Activated CD4-positive, alpha-beta memory T cell treated with anti-CD3 and anti-CD28 coated beads for 36 hours (primary cell): ENCODE results near the gene DPH6. TPM values are rescaled to one million over a fixed set of nuclear protein-coding genes. Genes with fewer than 3 reads are reported as not detected.

ENCODE experiments used
- CTCF ChIA-PET: fragments of 350-600 bp; sonication (Branson Sonifier 250); formaldehyde crosslinking; loops from one replicate; lab custom pipeline; 2021; ENCODE audit warnings: antibody characterized with exemption, inconsistent platforms; lab: Charles Lee
- POLR2A ChIA-PET: fragments of 350-600 bp; sonication (Branson Sonifier 250); formaldehyde crosslinking; loops from one replicate; lab custom pipeline; 2021; ENCODE audit warnings: antibody characterized with exemption; lab: Charles Lee
- DNase-seq: peaks from one replicate; pipeline ENCODE4 v3.0.0-alpha.2; 2020
- H3K27ac Mint-ChIP-seq: one replicate; pipeline ENCODE4 v1.8.0; 2021; ENCODE audit warnings: mixed read lengths
- H3K27me3 Mint-ChIP-seq: one replicate; pipeline ENCODE4 v1.8.0; 2021; ENCODE audit warnings: mixed read lengths
- H3K36me3 Mint-ChIP-seq: one replicate; pipeline ENCODE4 v1.8.0; 2021; ENCODE audit warnings: mixed read lengths
- H3K4me1 Mint-ChIP-seq: one replicate; pipeline ENCODE4 v1.8.0; 2021; ENCODE audit warnings: low read depth, mixed read lengths
- H3K4me3 Mint-ChIP-seq: one replicate; pipeline ENCODE4 v1.8.0; 2021; ENCODE audit warnings: mild to moderate bottlenecking, mixed read lengths
- H3K9me3 Mint-ChIP-seq: one replicate; pipeline ENCODE4 v1.8.0; 2021; ENCODE audit warnings: mixed read lengths
- intact Hi-C: fragments of 100-400 bp; cut with micrococcal nuclease; formaldehyde crosslinking; loops from one replicate; pipeline ENCODE4 v1.15.1; 2023
- total RNA-seq, 2 experiments: library from RNA; stranded (reverse); gene quantifications; one replicate each; pipeline ENCODE4 v1.2.3, GENCODE V29; 2021

The DPH6 gene
- total RNA-seq, 2 experiments from 2014 or later = 14.3 to 15.9 TPM

DNA sequence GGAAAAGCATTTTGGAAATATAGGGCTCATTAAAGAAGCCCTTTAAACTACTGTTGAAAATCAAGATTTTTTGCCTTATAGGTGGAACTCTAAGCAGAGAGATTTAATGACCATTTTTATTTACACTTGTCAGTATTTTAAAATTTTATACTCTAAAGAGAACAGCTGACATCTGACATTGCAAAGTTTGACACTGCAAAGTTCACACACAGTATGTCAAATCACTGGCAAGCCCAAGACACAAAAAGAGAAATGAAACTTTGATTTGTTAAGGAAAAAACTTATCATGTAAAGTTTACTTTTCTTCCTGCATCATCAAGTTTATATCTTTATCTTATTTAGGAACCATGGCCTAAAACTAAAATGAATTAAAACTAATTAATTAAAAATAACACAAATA lies 40.2 kb downstream of the DPH6 start:
- CTCF ChIA-PET = no interaction called here
- no peak for DNase-seq
- intact Hi-C loops = no loop called here
- H3K4me1 Mint-ChIP-seq = no peaks in the 10 kb centered on the region
- no peak overlapping the region for H3K4me3 Mint-ChIP-seq
- no peaks in the 10 kb centered on the region for H3K36me3 Mint-ChIP-seq
- H3K27me3 Mint-ChIP-seq = no peaks in the 10 kb centered on the region
- no peaks in the 10 kb centered on the region for H3K9me3 Mint-ChIP-seq
- POLR2A ChIA-PET = no interaction called here
- no peak overlapping the region for H3K27ac Mint-ChIP-seq

DNA sequence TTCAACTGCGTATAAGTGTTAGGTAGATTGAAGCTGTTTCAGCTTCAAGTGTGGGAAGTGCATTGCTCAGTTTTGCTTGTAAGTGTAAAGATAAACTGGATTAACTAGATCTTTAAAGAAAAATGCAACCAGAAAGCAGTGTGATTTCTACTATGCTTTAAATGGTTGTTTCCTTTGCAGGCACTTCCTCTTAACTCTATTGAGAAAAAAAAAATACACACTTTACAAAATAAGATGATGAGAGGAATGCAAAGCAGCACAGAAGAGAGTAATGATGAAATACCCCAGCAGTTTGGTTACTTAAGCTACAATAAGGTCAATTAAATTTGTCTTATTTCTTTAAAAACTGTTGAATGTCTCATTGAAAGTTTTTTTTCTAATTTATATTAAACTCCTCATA lies 40.8 kb downstream of the DPH6 start:
- Mint-ChIP-seq H3K27me3 (no peaks in the 10 kb centered on the region), H3K4me3 (no peak overlapping the region), H3K36me3 (no peaks in the 10 kb centered on the region), H3K9me3 (no peaks in the 10 kb centered on the region), H3K4me1 (no peaks in the 10 kb centered on the region), H3K27ac (no peak overlapping the region)
- intact Hi-C loops = no loop called here
- ChIA-PET POLR2A (no interaction called here), CTCF (no interaction called here)
- DNase-seq = no peak

DNA sequence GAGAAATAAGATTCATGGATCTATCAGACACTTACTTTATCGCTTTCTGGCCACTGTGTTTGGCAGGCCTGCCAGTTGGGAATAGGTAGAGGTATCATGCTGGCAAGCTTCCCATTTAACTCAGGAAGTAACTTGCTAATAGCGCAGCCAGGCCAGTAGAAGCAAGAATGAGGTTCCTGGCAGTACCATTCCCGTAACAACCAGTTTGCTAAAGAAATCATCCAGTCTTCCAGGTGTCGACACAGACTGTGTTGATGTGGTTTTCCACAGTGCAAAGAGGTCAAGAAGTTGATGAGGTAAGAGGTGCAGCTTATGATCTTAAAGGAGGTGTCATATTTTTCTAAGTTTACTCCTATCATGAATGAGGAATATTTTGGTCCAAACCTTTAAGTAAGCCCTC lies 46.2 kb downstream of the DPH6 start:
- no peaks in the 10 kb centered on the region for H3K27me3 Mint-ChIP-seq
- ChIA-PET CTCF (no interaction called here), POLR2A (no interaction called here)
- no peaks in the 10 kb centered on the region for H3K9me3 Mint-ChIP-seq
- intact Hi-C loops = no loop called here
- no peaks in the 10 kb centered on the region for H3K4me1 Mint-ChIP-seq
- H3K27ac Mint-ChIP-seq = no peak overlapping the region
- H3K4me3 Mint-ChIP-seq = no peak overlapping the region
- no peak for DNase-seq
- peaks cover 5% of the 10 kb centered on the region for H3K36me3 Mint-ChIP-seq

DNA sequence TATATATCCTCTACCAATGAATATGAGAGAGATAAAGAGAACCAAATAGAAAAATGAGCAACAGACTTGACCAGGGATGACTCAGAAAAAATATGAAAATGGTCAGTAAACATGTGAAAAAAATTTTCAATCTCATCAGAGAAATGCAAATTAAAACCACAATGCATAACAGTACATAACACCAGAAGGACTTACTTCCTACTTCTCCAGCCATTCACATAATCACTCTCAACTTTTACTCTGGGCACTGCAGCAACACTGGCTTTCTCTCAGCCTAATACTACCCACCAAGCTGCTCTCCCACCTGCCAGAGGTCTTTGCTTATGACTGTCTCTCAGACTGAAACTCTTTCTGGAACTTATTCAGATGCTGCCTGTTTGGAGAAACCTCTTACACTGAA lies 49.4 kb downstream of the DPH6 start:
- intact Hi-C loops = no loop called here
- Mint-ChIP-seq H3K9me3 (no peaks in the 10 kb centered on the region), H3K4me1 (no peaks in the 10 kb centered on the region), H3K4me3 (no peak overlapping the region), H3K27ac (no peak overlapping the region), H3K27me3 (no peaks in the 10 kb centered on the region), H3K36me3 (peaks cover 5% of the 10 kb centered on the region)
- POLR2A ChIA-PET = no interaction called here
- CTCF ChIA-PET = no interaction called here
- no peak for DNase-seq

DNA sequence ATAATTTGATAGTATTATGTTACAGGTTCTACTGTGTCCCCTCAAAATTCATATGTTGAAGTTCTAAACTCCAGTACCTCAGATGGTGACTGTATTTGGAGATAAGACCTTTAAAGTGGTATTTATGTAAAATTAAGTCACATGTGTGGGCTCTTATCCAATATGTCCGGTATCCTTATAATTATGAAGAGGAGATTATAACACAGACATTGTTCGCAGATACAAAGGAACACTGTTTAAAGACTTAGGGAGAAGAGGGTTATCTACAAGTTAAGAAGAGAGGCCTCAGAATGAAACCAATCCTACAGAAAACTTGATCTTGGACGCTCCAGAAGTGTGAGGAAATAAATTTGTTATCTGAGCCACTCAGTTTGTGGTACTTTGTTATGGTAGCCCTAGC lies 50.9 kb downstream of the DPH6 start:
- DNase-seq = no peak
- intact Hi-C loops = no loop called here
- no peaks in the 10 kb centered on the region for H3K9me3 Mint-ChIP-seq
- H3K27me3 Mint-ChIP-seq = no peaks in the 10 kb centered on the region
- no peak overlapping the region for H3K27ac Mint-ChIP-seq
- H3K36me3 Mint-ChIP-seq = peaks cover 11% of the 10 kb centered on the region
- H3K4me3 Mint-ChIP-seq = no peak overlapping the region
- no peaks in the 10 kb centered on the region for H3K4me1 Mint-ChIP-seq
- ChIA-PET POLR2A (no interaction called here), CTCF (no interaction called here)

DNA sequence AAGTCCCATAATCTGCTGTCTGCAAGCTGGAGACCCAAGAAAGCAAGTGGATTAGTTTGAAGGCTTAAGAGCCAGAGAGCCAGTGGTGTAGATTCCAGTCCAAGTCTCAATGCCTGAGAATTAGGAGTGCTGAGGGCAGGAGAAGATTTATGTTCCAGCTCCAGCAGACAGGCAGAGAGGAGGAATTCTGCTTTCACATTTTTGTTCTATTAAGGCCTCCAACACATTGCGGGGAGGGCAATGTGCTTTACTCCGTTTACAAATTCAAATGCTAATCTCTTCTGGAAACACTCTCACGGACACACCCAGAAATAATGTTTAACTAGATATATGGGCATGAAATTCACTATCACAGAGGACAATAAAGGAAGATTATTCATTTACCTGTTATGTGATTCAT lies 54.0 kb downstream of the DPH6 start:
- Mint-ChIP-seq H3K36me3 (peaks cover 33% of the 10 kb centered on the region), H3K4me3 (no peak overlapping the region), H3K27ac (no peak overlapping the region), H3K27me3 (no peaks in the 10 kb centered on the region), H3K4me1 (no peaks in the 10 kb centered on the region), H3K9me3 (peaks cover 17% of the 10 kb centered on the region)
- ChIA-PET CTCF (no interaction called here), POLR2A (no interaction called here)
- DNase-seq = no peak
- intact Hi-C loops = no loop called here

DNA sequence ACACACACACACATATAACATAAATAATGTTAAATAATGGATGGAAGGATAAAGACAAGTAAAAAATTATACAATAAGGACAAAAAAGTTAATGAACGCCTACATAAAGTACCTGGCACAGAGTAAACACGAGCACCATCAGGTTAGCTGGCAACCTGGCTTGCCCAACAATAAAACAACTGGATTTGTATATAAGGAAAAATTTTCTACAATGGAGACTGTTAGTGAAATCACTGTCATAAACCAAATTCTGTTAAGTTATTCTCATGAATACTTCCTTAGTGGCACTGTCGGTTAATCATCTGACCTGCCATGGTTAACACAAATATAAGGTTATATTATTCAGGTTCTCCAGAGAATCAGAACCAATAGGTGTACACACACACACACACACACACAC lies 54.8 kb downstream of the DPH6 start:
- H3K27ac Mint-ChIP-seq = no peak overlapping the region
- H3K27me3 Mint-ChIP-seq = no peaks in the 10 kb centered on the region
- ChIA-PET CTCF (no interaction called here), POLR2A (no interaction called here)
- intact Hi-C loops = no loop called here
- H3K36me3 Mint-ChIP-seq = peaks cover 37% of the 10 kb centered on the region
- DNase-seq = no peak
- H3K4me3 Mint-ChIP-seq = no peak overlapping the region
- H3K9me3 Mint-ChIP-seq = peaks cover 24% of the 10 kb centered on the region
- no peaks in the 10 kb centered on the region for H3K4me1 Mint-ChIP-seq

DNA sequence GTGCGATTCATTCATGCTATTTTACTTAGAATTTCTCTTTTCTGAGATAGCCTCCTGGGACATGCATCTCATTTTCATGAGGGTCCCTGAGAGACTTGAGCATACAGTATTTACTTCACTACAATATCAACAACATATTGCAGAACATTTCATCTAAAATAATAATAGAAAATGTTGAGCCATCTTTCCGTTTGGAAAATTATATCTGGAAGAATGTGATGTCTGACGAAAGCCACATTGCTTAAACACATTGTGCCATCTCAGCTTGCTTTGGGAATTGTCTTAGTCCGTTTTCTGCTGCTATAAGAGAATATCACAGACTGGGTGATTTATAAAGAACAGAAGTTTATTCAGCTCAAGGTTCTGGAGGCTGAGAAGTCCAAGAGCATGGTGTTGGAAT lies 55.5 kb downstream of the DPH6 start:
- Mint-ChIP-seq H3K9me3 (peaks cover 28% of the 10 kb centered on the region), H3K36me3 (peaks cover 42% of the 10 kb centered on the region), H3K27me3 (no peaks in the 10 kb centered on the region), H3K27ac (no peak overlapping the region), H3K4me1 (no peaks in the 10 kb centered on the region), H3K4me3 (no peak overlapping the region)
- POLR2A ChIA-PET = no interaction called here
- CTCF ChIA-PET = no interaction called here
- intact Hi-C loops = no loop called here
- no peak for DNase-seq

DNA sequence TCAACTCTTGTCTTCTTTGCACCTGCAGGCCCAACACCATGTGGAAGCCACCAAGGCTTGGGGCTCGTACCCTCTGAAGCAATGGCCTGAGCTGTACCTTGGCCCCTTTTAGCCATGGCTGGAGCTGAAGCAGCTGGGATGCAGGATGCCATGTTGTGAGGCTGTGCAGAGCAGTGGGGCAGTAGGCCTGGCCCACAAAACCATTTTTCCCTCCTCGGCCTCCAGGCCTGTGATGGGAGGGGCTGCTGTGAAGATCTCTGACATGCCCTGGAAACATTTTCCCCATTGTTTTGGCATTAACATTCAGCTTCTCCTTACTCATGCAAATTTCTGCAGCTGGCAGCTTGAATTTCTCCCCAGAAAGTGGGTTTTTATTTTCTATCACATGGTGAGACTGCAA lies 58.5 kb downstream of the DPH6 start:
- Mint-ChIP-seq H3K9me3 (peaks cover 28% of the 10 kb centered on the region), H3K4me1 (no peaks in the 10 kb centered on the region), H3K27me3 (no peaks in the 10 kb centered on the region), H3K4me3 (no peak overlapping the region), H3K27ac (no peak overlapping the region), H3K36me3 (peaks cover 44% of the 10 kb centered on the region)
- no peak for DNase-seq
- POLR2A ChIA-PET = no interaction called here
- intact Hi-C loops = no loop called here
- CTCF ChIA-PET = no interaction called here

DNA sequence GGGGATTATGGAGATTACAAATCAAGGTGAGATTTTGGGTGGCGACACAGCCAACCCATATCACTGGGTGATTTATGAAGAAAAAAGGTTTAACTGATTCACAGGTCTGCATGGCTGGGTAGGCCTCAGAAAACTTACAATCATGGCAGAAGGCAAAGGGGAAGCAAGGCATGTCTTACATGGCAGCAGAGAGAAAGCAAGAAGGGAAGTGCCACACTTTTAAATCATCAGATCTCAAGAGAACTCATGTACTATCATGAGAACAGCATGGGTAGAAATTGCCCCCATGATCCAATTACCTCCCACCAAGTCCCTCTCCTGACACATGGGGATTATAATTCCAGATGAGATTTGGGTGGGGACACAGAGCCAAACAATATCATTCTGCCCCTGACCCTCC lies 59.7 kb downstream of the DPH6 start:
- CTCF ChIA-PET = no interaction called here
- Mint-ChIP-seq H3K36me3 (peaks cover 44% of the 10 kb centered on the region), H3K4me1 (no peaks in the 10 kb centered on the region), H3K4me3 (no peak overlapping the region), H3K27ac (no peak overlapping the region), H3K27me3 (no peaks in the 10 kb centered on the region), H3K9me3 (peaks cover 28% of the 10 kb centered on the region)
- POLR2A ChIA-PET = no interaction called here
- intact Hi-C loops = no loop called here
- no peak for DNase-seq

DNA sequence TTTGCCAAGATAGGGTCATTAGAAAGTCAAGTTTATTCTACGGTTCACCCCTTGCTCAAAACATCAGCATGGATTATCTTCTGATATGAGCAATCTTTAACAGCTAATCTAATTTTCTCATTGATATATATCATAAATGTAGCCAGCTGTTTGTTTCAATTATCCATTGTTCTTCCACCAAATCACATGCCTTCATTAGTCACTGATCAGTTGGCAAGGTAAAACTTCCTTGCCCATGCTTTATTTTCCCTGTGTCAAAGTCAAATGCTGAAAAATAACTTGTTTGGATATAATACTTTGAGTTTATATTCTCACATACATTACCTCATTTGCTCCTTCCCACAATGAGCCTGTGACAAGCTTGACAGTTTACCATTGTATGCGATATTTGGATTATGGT lies 60.6 kb downstream of the DPH6 start:
- Mint-ChIP-seq H3K27ac (no peak overlapping the region), H3K27me3 (no peaks in the 10 kb centered on the region), H3K36me3 (peaks cover 38% of the 10 kb centered on the region), H3K9me3 (peaks cover 28% of the 10 kb centered on the region), H3K4me3 (no peak overlapping the region), H3K4me1 (no peaks in the 10 kb centered on the region)
- ChIA-PET POLR2A (no interaction called here), CTCF (no interaction called here)
- DNase-seq = no peak
- intact Hi-C loops = no loop called here

DNA sequence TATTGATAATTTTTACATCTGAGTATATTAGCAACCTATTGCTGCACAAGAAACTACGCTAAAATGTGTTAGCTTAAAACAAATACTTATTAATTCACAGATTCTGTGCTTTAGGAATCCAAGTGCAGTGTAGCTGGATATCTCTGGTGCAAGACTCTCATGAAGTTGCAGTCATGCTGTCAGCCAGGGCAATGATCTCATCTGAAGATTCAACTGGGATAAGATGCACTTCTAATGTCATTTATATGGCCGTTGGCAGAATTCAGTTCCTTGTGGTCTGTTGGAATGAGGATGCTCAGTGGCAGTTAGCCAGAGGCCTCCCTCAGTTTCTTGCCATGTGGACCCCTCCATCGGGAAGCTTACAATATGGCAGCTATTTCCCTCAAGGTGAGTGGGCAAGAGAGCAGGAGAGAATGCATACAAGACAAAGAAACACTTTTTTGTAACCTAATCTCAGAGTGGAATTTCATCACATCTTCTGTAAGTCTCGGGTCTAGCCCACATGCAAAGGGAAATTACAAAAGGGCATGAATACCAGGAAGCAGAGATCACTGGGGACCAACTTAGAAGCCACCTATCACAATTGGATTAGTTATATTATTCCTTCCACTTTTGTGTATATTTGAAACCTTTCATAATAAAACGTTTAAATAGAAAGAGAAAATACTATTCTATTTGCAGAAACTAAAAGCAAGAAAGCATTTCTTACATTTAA lies 61.6 kb downstream of the DPH6 start:
- H3K4me3 Mint-ChIP-seq = no peak overlapping the region
- peaks cover 35% of the 10 kb centered on the region for H3K36me3 Mint-ChIP-seq
- no peaks in the 10 kb centered on the region for H3K27me3 Mint-ChIP-seq
- H3K9me3 Mint-ChIP-seq = peaks cover 28% of the 10 kb centered on the region
- intact Hi-C loops = no loop called here
- no peaks in the 10 kb centered on the region for H3K4me1 Mint-ChIP-seq
- CTCF ChIA-PET = no interaction called here
- H3K27ac Mint-ChIP-seq = no peak overlapping the region
- no peak for DNase-seq
- POLR2A ChIA-PET = no interaction called here

DNA sequence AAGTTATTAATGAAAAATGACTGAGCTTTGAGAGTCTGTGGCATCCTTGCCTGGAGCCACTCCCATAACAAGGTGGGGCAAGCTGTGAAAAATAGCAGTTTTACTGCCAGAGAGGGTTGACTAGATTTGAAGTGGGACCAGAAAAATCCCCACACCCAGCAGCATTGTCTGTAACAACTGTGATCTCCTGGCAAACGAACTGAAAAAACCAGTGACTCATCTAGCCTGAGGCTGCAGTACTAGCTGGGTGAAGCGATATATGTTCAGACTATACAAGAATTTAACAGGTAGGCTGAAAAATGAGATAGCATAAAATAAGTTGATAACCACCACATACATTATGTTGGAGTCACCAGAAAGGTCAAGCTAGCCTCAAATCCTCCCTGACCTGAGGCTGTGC lies 64.0 kb downstream of the DPH6 start:
- CTCF ChIA-PET = no interaction called here
- Mint-ChIP-seq H3K4me1 (no peaks in the 10 kb centered on the region), H3K27ac (no peak overlapping the region), H3K36me3 (peaks cover 15% of the 10 kb centered on the region), H3K27me3 (no peaks in the 10 kb centered on the region), H3K4me3 (no peak overlapping the region), H3K9me3 (peaks cover 11% of the 10 kb centered on the region)
- DNase-seq = no peak
- intact Hi-C loops = no loop called here
- POLR2A ChIA-PET = no interaction called here
